ENCODE measurements around the gene CENPA. TPM values are rescaled to one million over a fixed set of nuclear protein-coding genes. Genes with fewer than 3 reads are reported as not detected.
"Not testable (repeated sequence)": the region's sequence is repeated elsewhere in the genome, so short reads cannot be mapped to it uniquely, and the experiment has no call there.

The CENPA gene
- total RNA-seq, 1 donor = 2.2 TPM

- Histone ChIP-seq H2AFZ (ENCODE audit: low read length) (no peak overlapping the region), H3K4me3 (ENCODE audit: insufficient read depth, low read length) (no peak overlapping the region), H3K27ac (ENCODE audit: low read depth, low read length) (no peak overlapping the region), H3K4me2 (ENCODE audit: insufficient read depth, low read length) (no peak overlapping the region), H4K20me1 (ENCODE audit: insufficient read depth, low read length) (no peaks in the 10 kb centered on the region), H3K4me1 (ENCODE audit: insufficient read depth, low read length) (no peaks in the 10 kb centered on the region), H3K9me3 (ENCODE audit: low read depth, low read length) (no peaks in the 10 kb centered on the region), H3K36me3 (ENCODE audit: insufficient read depth, low read length) (no peaks in the 10 kb centered on the region), H3K27me3 (ENCODE audit: insufficient read depth, low read length) (no peaks in the 10 kb centered on the region), H3K79me2 (ENCODE audit: insufficient read depth, low read length) (no peaks in the 10 kb centered on the region)
- no peak for TF ChIP-seq CTCF (IDR thresholded peaks at IDR 0.05; ENCODE audit: extremely low read depth, low read depth, low read length)
- DNase-seq (ENCODE audit: insufficient read length, low spot score, missing footprints) = no peak
Observed at GRCh38 chr2:26744953-26745352, 40.9 kb upstream of the CENPA start.

- Histone ChIP-seq H3K4me3 (ENCODE audit: insufficient read depth, low read length) (no peak overlapping the region), H3K79me2 (ENCODE audit: insufficient read depth, low read length) (no peaks in the 10 kb centered on the region), H3K4me1 (ENCODE audit: insufficient read depth, low read length) (no peaks in the 10 kb centered on the region), H3K27ac (ENCODE audit: low read depth, low read length) (no peak overlapping the region), H3K36me3 (ENCODE audit: insufficient read depth, low read length) (no peaks in the 10 kb centered on the region), H3K9me3 (ENCODE audit: low read depth, low read length) (no peaks in the 10 kb centered on the region), H3K4me2 (ENCODE audit: insufficient read depth, low read length) (no peak overlapping the region), H2AFZ (ENCODE audit: low read length) (no peak overlapping the region), H3K27me3 (ENCODE audit: insufficient read depth, low read length) (no peaks in the 10 kb centered on the region), H4K20me1 (ENCODE audit: insufficient read depth, low read length) (no peaks in the 10 kb centered on the region)
- TF ChIP-seq CTCF (IDR thresholded peaks at IDR 0.05; ENCODE audit: extremely low read depth, low read depth, low read length) = peak; percentile 91
- peak; percentile 78 for DNase-seq (ENCODE audit: insufficient read length, low spot score, missing footprints)
Observed at GRCh38 chr2:26745609-26746327, 40.1 kb upstream of the CENPA start.

- Histone ChIP-seq H3K36me3 (ENCODE audit: insufficient read depth, low read length) (no peaks in the 10 kb centered on the region), H3K4me3 (ENCODE audit: insufficient read depth, low read length) (no peak overlapping the region), H3K9me3 (ENCODE audit: low read depth, low read length) (no peaks in the 10 kb centered on the region), H2AFZ (ENCODE audit: low read length) (no peak overlapping the region), H4K20me1 (ENCODE audit: insufficient read depth, low read length) (no peaks in the 10 kb centered on the region), H3K4me2 (ENCODE audit: insufficient read depth, low read length) (no peak overlapping the region), H3K27me3 (ENCODE audit: insufficient read depth, low read length) (no peaks in the 10 kb centered on the region), H3K27ac (ENCODE audit: low read depth, low read length) (no peak overlapping the region), H3K79me2 (ENCODE audit: insufficient read depth, low read length) (no peaks in the 10 kb centered on the region), H3K4me1 (ENCODE audit: insufficient read depth, low read length) (no peaks in the 10 kb centered on the region)
- TF ChIP-seq CTCF (IDR thresholded peaks at IDR 0.05; ENCODE audit: extremely low read depth, low read depth, low read length) = no peak
- DNase-seq (ENCODE audit: insufficient read length, low spot score, missing footprints) = no peak
Observed at GRCh38 chr2:26746934-26747333, 38.9 kb upstream of the CENPA start.

- not testable (repeated sequence) for H2AFZ ChIP-seq (ENCODE audit: low read length); H3K79me2 ChIP-seq (ENCODE audit: insufficient read depth, low read length); H3K27me3 ChIP-seq (ENCODE audit: insufficient read depth, low read length); DNase-seq (ENCODE audit: insufficient read length, low spot score, missing footprints); H3K4me3 ChIP-seq (ENCODE audit: insufficient read depth, low read length); H4K20me1 ChIP-seq (ENCODE audit: insufficient read depth, low read length); H3K9me3 ChIP-seq (ENCODE audit: low read depth, low read length); H3K27ac ChIP-seq (ENCODE audit: low read depth, low read length); H3K36me3 ChIP-seq (ENCODE audit: insufficient read depth, low read length); H3K4me2 ChIP-seq (ENCODE audit: insufficient read depth, low read length); H3K4me1 ChIP-seq (ENCODE audit: insufficient read depth, low read length)
Observed at GRCh38 chr2:26749787-26750420, 36.0 kb upstream of the CENPA start.

- not testable (repeated sequence) for H3K27me3 ChIP-seq (ENCODE audit: insufficient read depth, low read length); H3K4me3 ChIP-seq (ENCODE audit: insufficient read depth, low read length); H3K27ac ChIP-seq (ENCODE audit: low read depth, low read length); H3K4me2 ChIP-seq (ENCODE audit: insufficient read depth, low read length); DNase-seq (ENCODE audit: insufficient read length, low spot score, missing footprints); H3K4me1 ChIP-seq (ENCODE audit: insufficient read depth, low read length); H4K20me1 ChIP-seq (ENCODE audit: insufficient read depth, low read length); H3K9me3 ChIP-seq (ENCODE audit: low read depth, low read length); H2AFZ ChIP-seq (ENCODE audit: low read length); H3K36me3 ChIP-seq (ENCODE audit: insufficient read depth, low read length); H3K79me2 ChIP-seq (ENCODE audit: insufficient read depth, low read length)
Observed at GRCh38 chr2:26750467-26750866, 35.4 kb upstream of the CENPA start.
